GM12878 (cell line): ENCODE data around the gene NEK8. TPM values are rescaled to one million over a fixed set of nuclear protein-coding genes. Genes with fewer than 3 reads are reported as not detected.

Experiments used
- CEBPZ ChIP-seq: fragments of 150-350 bp; IDR thresholded peaks from 2 replicates; pipeline ENCODE4 v1.6.1; 2016; ENCODE audit warnings: low read depth, low read length
- MTA2 ChIP-seq: fragments of 450-650 bp; IDR thresholded peaks from 2 replicates; pipeline ENCODE4 v1.6.1; 2016; ENCODE audit warnings: low read depth, mild to moderate bottlenecking, moderate library complexity
- NRF1 ChIP-seq: conservative IDR thresholded peaks from 2 replicates; pipeline ENCODE4 v1.6.1; 2011; ENCODE audit warnings: mild to moderate bottlenecking, low read depth, low read length, improper control_type of control experiment
- PBX3 ChIP-seq: IDR thresholded peaks from 2 replicates; pipeline ENCODE4 v1.6.1; 2011; ENCODE audit warnings: mild to moderate bottlenecking, low read depth, low read length, moderate library complexity; ENCODE audit not compliant: insufficient replicate concordance
- POLR2AphosphoS2 ChIP-seq: IDR thresholded peaks from 2 replicates; pipeline ENCODE4 v1.6.1; 2011; ENCODE audit warnings: low read depth, mild to moderate bottlenecking, low read length, improper control_type of control experiment, moderate library complexity
- RAD21 ChIP-seq: IDR thresholded peaks from 2 replicates; pipeline ENCODE4 v1.6.1; 2011; ENCODE audit warnings: mild to moderate bottlenecking, low read depth, low read length, moderate library complexity; ENCODE audit not compliant: insufficient read depth
- SP1 ChIP-seq: IDR thresholded peaks from one replicate; pipeline ENCODE4 v1.6.1; 2011; ENCODE audit warnings: low read depth, low read length
- ZBTB40 ChIP-seq: fragments of 450-650 bp; IDR thresholded peaks from 2 replicates; pipeline ENCODE4 v1.6.1; 2016; ENCODE audit warnings: mild to moderate bottlenecking, moderate library complexity, borderline replicate concordance
- polyA plus RNA-seq, 11 experiments: library from polyadenylated mRNA; depleted of rRNA in 4 of 11; unstranded in 6 of 11; stranded (reverse) in 5 of 11; fragments of >200 nt; fragmentation: Nextera tagmentation in 4 of 11; fragmentation: Illumina TruSeq in 1 of 11; extraction: Ambion mirVana in 4 of 11; extraction: Trizol in 1 of 11; gene quantifications; 1 replicate in 1 of 11; 2 replicates in 10 of 11; pipeline versions ENCODE4 v1.2.1 to v1.2.3, GENCODE V29; 2011 to 2016; ENCODE audit warnings: inconsistent platforms in 2 of 11, missing spikeins in 2 of 11, low read depth in 1 of 11
- total RNA-seq, 4 experiments: library from RNA; depleted of rRNA in 3 of 4; stranded (reverse); fragments of >200 nt in 3 of 4; fragmentation: Illumina TruSeq in 1 of 4; extraction: Trizol in 1 of 4; gene quantifications; 2 replicates each; pipeline versions ENCODE4 v1.2.1 to v1.2.3, GENCODE V29; 2013 to 2021

NEK8 gene
- total and polyA plus RNA-seq, 10 of the 15 experiments (the other 5 are each of a cell fraction or from before 2014, with no cell fraction given) = 2.3 to 14.3 (median 9.4) TPM

GRCh38 chr17:28733346-28733745 lies 4.8 kb downstream of the NEK8 start (continued):
- no peak for TF ChIP-seq CEBPZ
- TF ChIP-seq POLR2AphosphoS2 = no peak
- no peak for TF ChIP-seq PBX3
- TF ChIP-seq NRF1 = no peak
- TF ChIP-seq ZBTB40 = no peak
- TF ChIP-seq MTA2 = no peak
- no peak for TF ChIP-seq SP1
- no peak for TF ChIP-seq RAD21
